Iris pigment epithelial cell (primary cell): ENCODE results near the gene NCK2.
"Not testable (repeated sequence)": the region's sequence is repeated elsewhere in the genome, so short reads cannot be mapped to it uniquely, and the experiment has no call there.

ENCODE experiments used
- DNase-seq: peaks from one replicate; pipeline ENCODE4 v3.0.0-alpha.2; 2011; ENCODE audit warnings: low read depth

Gene NCK2

DNA sequence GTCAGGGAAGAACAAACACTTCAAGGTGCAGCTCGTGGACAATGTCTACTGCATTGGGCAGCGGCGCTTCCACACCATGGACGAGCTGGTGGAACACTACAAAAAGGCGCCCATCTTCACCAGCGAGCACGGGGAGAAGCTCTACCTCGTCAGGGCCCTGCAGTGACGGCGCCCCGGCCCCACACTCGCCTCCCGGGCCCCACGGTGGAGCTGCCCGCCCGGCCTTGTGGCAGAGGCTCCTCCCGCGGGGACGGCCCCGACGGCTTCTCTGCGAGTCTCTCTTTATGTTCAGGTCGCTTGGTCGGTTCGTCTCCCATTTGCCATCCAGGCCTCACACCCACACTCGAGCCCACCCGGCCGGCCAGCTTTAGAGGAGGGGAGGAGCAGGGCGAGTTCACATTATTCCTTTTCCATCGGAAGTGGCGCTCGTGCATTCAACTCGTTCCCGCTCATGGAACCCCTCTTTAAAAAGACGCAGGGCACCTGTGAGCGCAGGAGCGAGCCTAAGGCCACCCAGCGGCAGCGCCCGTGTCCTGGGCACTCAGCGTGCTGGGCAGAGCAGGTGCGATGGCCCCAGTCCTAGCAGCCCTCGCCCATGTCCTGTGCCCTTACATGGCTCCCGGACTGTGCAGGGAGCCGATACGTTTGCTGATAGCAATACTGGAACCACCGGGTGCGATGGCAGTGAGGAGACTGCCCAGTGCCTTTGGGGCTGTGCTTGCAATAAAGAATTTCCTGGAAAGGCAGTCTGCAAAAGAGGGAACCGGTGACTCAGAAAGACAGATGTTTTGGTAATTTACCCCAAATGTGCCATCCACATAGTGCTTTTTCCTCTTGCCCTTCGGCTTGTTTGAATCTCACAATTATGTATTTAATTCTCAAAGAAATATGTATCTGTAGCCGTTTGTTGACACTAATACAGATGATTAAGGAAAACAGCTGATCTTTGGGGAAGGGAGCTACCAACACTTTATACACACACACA is 148.6 kb downstream of the NCK2 start:
- DNase-seq = no peak

DNA sequence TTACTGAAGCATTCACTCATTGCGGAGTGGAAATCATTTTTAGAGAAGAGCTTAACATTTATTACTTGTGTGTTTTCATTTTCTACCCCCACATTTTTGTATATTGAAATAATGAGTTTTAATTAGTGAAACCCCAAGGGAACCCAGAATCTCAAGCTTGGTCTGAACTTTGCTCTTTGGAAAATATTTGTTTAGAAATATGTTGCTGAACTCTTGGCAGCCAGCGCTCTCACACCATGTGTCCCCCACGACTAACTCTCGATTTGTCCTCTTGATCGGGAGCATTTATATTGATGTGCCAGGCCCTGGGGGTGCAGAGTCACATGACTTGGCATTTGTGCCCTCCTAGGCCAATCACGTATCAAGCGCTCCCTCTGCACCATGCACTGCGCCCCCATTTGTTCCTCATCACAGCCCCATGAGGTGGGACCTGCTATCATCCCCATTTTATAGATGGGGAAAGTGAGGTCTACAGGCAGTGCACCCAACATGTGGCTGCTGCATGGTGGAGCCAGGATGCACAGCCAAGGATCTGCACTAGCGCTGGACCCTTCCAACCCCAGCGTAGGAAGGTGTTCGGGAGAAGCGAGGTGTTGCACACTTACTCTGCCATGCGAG is 149.7 kb downstream of the NCK2 start:
- no peak for DNase-seq

DNA sequence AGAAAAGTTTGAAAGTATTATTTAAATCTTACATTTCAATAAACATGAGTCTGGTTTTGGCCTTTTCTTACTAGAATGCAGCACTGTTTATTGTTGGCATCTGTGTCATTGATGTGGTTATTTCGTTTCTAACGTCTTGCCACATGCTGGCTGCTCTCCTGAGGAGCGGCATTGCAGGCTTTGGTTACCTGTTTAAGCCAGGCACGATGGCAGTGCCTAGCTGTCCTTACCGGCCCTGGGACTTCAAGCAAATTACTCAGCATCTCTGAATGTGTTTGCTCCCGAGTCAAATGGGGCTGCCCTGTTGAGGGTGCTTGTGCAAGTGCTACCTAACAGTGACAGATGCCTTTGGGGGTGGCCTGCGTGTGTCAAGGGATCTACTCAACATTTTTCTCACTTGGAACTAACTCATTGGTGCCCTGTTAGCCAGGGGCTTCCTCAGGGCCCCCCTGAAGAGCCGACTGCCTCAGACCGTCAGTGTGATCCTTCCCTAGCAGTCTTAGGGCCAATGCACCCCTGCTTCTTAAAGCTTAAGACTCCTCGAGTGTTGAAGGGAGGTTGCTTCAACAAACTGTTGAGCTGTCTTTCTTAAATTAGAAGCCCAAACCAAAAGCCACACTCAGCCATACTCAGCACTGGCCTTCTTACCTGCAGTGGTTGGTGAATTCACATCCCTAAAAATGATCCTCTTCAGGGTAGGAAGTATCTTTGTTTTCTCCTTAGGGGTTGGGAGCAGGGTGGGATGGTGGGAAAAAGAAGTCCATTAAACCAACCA is 151.5 kb downstream of the NCK2 start:
- no peak for DNase-seq

DNA sequence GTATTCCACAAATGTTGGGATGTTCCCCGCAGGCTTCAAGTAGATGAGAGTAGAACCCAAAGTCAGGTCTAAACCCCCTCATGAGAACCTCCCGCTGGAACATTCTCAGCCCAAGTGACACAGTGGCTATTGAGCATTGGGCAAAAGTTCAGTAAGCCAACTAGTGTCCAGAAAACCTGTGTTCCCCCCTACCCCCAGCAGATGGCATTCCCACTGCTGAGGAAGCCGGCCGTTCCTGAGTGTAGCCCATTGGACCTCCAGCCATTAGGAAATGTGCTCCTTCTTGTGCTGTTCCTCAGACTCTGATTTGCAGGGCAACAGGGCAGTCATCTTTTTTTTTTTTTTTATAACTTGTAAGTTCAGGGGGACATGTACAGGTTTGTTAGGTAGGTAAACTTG is 152.1 kb downstream of the NCK2 start:
- no peak for DNase-seq

DNA sequence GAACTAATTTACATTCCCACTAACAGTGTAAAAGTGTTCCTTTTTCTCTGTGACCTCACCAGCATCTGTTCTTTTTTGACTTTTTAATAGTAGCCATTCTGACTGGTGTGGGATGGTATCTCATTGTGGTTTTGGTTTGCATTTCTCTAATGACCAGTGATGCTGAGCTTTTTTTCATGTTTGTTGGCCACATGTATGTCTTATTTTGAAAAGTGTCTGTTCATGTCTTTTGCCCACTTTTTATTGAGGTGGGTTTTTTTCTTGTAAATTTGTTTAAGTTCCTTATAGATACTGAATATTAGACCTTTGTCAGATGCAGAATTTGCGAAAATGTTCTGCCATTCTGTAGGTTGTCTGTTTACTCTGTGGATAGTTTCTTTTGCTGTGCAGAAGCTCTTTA is 153.0 kb downstream of the NCK2 start:
- DNase-seq = not testable (repeated sequence)

DNA sequence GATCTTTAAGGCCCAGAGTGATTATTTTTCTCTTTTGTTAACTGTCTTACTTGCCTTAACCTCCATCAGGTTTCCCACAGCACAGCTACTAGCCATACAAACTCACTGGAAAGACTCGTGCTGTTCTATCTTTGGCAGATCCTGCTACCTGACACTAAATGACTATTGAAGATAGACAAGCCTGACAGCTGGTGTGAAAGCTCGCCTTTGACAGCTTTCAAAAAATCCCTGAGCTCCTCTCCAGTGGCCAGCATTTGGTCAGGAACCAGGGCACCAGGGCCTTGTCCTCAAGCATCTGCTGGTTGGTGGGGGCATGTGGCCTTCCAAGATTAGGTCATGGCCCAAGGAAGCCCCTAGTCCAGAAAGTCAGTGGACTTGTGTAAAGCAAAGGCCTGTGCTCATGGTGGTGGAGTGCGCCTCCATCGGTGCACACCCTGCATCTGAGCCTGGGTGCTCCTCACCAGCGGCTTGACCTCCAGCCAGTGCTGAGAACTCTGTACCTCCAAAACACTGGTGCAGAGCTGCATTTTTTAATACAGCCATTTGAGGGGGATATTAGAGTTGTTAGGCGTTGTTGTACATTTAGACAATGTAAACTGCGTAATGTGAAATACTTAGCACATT is 158.5 kb downstream of the NCK2 start:
- DNase-seq = no peak

DNA sequence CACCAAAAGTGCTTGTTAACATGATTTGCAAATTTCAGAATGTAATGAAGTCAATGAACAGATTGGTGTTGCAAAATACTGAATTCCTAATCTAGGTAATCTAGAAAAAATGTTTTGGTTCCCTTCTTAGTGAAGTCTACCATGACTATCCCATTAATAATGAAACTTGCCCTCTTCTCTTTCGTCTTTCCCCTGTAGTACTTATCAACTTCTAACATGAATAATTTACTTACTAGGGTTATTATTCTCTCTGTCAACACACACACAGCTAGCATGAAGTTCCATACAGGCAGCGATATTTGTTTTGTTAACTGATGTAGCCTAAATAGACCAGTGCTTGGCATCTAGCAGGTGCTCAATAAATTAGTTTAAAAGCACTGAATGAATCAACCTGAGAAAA is 160.2 kb downstream of the NCK2 start:
- no peak for DNase-seq

DNA sequence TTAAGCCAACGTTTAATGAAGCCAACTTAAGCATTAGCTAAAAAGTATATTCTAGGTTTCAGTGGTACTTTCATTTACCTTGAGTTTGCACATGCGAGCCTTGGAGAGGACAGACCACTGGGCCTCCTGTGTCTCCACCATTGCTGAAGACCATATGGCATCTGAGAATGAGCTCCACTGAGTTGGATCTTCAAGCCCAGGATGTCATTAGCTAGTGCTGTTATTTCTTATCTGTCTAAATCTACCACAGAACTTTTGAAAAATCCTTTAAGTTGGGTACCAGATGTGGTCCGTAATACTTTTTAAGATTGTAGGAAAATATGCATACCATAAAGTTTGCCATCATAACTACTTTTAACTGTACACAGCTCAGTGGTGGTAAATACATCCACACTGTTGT is 161.8 kb downstream of the NCK2 start:
- no peak for DNase-seq

DNA sequence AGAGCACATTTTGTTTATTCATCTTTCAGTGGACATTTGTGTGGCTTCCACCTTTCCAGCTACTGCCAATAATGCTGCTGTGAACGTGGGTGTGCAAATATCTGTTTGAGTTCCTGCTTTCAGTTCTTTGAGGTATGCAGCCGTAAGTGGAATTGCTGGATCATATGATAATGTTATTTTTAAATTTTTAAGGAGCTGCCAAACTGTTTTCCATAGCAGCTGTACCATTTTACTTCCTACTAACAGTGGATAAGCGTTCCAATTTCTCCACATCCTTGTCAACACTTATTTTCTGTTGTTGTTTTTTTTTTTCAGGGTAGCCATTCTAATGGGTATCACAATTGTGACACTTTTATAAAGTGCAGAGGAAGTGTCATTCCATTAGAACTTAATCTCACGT is 162.5 kb downstream of the NCK2 start:
- DNase-seq = no peak

DNA sequence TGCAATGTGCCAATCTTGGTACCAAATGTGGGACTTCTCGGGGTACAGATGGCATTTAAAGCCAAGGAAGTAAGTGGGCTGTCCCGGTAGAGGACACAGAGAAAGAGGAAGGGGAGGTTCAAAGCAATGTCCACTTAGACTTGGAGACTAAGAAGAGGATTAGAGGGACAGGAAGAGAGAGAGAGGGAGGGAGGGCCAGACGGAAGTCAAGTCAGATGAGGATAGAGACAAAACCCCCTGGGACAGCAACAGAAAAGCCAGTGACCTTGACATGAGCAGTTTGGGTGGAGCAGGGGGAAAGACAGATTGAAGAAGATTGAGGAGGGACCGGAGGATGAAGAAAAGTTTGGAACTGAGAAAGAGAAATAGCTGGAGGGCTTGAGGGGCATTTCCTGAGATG is 164.5 kb downstream of the NCK2 start:
- no peak for DNase-seq

DNA sequence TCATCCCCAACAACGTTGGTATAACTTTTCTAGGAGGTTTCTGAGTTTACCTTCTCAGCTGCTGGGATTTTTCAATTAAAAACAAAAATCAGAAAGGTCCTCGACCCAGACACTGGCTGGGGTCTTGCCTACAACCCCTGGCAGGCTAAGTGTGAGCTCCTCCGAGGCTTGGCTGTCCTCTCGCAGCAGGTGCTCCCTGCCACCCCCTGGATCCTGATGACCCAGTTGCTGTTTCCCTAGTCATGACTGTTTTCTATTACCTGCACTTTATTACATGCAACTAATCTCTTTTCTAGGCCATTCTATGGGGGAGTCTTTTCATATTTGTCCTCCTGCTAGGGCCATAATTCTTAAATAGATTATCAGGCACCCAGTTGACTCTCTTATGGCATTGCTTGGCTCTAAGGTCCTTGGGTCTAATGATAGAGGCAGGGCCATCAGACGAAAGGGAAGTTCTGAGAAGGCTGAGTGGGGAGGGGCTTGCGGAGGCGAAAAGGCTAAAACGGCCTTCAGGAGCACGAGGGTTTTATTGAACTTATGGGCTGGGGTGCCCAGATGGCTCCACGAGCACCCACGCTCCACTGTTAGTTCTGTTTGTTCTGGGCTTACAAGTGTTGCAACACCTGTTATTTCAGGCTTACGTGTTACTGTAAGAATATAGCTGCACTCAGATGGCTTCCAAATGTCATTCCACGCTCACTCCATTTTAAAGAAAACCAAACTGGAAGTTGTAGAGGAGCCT is 166.0 kb downstream of the NCK2 start:
- DNase-seq = peak; percentile 22

DNA sequence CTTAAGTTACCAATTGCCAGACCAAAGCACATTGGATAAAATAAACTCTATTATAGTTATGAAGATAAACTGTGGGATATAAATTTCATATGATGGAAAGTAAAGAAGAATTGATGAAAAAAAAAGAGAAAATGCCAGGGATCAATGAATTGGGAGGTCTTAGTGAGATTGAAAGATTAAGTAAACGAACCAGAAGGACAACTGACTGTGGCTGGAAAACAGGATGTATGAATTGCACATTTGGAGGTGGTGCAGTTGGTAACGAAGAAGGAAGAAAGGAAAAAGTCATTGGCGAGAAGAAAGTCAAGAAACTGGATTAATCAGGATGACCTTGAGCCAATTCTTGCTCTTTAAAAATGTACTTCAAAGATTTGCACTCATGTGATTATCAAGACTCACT is 166.7 kb downstream of the NCK2 start:
- no peak for DNase-seq

DNA sequence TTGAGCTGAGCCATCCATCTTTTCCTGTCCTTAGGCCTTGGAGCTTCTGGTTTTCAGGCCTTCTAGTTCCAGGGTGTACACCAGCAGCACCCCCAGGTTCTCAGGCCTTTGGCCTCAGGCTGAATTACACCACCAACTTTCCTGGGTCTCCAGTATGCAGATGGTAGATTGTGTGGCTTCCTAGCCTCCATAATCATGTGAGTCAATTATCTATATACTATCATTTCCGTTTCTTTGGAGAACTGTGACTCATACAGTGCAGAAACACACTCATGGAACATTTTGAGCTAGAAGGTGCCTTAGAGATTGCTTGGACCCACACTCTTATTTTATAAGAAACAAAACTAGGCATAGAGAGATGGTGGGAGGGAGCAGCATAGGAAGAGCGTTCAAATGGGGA is 167.4 kb downstream of the NCK2 start:
- DNase-seq = peak; percentile 25

DNA sequence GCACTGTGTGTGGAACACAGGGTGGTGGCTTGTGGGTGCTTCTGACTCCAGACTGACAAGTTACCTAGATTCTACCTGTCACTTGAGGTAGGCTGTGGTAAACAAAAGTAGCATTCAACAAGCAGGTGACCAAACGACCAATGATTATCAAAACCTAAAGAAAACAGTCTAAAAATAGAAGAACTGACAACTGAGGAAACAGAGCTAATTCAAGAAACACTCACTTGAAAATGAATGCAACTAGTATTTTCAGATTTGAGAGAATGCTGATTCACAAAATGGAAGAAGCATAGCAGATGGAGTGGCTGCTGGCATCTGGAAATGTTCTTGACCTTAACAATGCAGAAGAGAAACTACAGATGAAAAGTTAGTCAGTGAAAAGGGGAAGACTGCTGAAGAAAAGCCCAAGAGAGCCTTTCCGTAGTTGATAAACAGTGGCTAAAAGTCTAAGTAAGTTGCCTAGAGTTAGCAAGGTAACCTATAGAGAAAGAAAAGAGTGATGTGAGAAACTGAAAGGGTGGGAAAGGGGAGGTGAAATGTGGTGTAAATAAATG is 170.4 kb downstream of the NCK2 start:
- DNase-seq = no peak

DNA sequence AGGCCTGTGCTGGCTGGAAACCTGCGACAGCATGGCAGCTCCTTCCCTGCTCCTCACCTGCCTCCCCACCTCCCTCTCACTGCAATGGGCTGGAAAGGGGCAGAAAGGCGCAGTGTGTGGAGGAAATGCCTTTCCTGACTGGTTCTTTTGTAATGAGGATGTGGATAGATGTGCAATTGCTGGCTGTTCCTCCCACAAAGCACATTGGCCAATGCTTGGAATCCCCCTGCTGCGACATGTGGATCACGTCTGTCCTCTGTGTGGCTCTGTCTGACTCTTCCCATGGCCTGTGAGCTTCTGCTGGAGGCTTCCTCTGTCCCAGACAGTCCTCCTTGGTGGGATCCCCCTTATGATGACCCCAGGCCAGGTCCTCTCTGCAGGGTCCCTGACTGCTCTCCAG is 172.5 kb downstream of the NCK2 start:
- DNase-seq = no peak

DNA sequence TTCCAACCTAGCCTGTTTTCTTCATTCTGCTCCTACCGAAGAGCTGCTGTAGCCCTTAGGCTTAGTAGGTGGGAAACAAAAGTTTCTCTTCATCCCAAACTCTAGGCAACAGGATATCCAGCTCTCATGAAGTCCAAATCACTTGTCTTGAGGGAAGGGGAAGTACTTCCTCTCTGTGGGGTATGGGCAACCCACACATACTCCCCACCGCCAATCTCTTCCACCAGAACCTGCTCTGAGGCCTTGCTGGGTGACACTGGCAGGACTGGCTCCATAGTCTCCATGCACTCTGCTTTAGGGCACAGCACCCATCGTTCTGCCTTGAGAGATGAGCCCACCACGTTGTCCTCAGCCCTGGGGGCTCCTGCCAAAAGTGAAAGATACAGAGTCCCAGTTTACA is 173.0 kb downstream of the NCK2 start:
- no peak for DNase-seq

DNA sequence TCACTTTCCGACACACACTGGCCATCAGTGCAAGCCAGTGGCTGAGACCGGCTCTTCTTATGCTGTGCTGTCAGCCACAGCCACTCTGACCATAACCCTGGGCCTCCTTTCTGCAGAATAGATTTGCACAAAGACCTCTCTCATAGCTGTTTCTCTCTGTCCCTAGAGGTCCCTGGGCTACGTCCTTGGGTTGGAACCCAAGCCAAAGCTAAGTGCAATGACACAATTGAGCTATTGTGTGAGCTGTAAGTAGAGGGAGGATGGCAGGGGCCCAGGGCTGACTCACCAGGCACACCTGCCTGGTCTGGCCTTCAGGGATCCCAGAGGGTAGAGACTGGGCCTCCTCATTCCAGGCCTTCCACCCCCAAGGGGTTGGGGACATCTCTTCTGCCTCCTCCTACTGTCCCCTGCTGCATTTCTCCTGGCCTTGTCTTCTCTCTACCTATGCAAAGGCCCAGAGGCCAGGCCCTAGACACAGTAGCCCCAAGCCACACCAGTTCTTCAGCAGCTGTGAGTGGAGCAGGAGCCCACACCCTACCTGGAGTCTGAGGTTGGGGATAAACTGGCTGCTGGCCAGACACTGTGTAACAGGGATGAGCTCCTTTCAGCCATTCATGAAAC is 174.6 kb downstream of the NCK2 start:
- DNase-seq = no peak

DNA sequence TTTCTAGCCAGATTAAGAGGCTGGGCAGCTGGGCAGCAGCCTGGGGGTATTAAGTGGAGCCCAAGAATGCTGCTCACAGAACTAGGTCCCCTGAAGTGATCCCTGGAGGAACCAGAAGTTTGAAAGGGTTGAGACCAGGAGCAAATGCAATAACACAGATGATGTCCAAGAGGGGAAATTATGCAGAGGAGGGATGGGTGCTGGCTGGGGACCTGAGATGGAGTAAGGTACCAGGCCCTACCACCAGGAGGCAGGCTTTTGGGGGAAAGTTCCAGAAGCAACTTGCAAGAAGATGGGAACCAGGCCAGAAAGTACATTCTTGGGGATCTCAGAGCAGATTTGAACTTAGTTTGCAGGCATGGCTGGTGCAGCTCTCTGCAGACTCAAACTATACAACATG is 175.1 kb downstream of the NCK2 start:
- peak; percentile 95 for DNase-seq

DNA sequence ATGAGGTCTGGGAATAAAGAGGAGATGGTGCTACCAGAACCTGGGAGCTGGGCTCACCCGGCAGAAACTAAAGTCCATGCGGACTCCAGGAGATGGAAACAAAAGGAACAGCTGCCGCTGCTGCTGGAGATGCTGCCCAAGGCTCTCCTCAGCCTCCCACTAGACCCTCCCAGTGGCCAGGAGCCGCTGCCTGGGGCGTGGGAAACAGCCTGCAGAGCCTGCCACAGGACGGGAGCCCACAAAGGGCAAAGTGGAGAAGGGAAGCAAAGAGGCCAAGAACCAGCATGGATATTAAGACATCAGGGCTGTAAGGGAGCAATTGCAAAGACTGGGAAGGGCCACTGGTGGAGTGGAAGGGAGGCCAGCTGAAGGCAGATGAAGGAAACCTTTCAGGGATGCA is 179.6 kb downstream of the NCK2 start:
- no peak for DNase-seq

DNA sequence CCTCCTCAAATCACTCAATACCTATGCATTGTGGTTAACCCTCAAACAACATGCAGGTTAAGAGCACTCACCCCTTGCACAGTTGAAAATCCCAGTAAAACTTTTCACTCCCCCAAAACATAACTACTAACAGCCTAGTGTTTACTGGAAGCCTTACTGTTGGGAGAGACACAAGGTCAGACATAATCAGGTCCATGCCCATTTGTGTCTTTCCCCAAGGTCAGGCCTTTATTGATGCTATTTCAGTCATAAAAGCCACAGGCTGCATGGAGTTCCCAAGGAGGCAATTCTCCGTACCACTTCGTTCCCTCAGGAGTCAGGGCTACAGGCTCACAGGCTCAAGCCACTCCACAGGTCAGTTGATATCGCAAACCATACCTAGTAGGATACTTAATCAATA is 180.2 kb downstream of the NCK2 start:
- no peak for DNase-seq

DNA sequence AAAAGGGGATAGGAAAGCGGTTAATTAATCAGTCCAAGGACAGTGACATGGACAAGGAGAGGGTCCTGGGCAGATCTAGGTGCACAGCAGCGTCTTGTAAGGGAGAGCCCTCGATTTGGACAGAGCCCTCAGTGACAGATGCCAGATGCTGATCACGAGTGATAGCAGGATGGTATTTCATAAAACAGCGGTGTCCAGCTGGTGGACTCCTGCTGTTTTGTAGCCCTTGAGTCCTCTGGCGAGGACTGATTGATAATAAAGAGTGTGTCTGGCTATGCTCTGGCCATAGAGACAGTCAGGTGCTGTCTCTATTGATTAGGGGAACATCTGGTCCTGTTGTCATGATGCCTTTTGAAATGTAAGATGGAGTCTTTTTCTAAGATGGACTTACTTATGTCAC is 180.7 kb downstream of the NCK2 start:
- DNase-seq = no peak
